Caco-2 (cell line): ENCODE data around the gene DCAF17. TPM values are rescaled to one million over a fixed set of nuclear protein-coding genes. Genes with fewer than 3 reads are reported as not detected.
A peak's percentile ranks its signal among the peaks of the same experiment; 100 is the strongest.

Source experiments
- BruUV-seq: library from RNA; stranded (reverse); fragments of 400-500 nt; replicated peaks from 2 replicates; lab custom pipeline; 2021; lab: Mats Ljungman, UMichigan
- CTCF ChIA-PET: fragments of 300-600 bp; sonication (Branson Sonifier 250); formaldehyde crosslinking; loops from one replicate; lab custom pipeline; 2022; ENCODE audit warnings: antibody characterized with exemption; lab: Charles Lee
- POLR2A ChIA-PET: fragments of 300-600 bp; sonication (Branson Sonifier 250); formaldehyde crosslinking; loops from one replicate; lab custom pipeline; 2022; ENCODE audit warnings: antibody characterized with exemption; lab: Charles Lee
- DNase-seq, 2 experiments: peaks; one replicate each; pipeline versions ENCODE4 v3.0.0 to v3.0.0-alpha.2; 2020 to 2022
- H3K27me3 ChIP-seq: replicated peaks from 2 replicates; pipeline ENCODE4 v1.6.0; 2011; ENCODE audit warnings: low read length; ENCODE audit not compliant: control insufficient read depth, insufficient read depth
- H3K36me3 ChIP-seq: 2 replicates; pipeline ENCODE4 v1.5.1; 2011; ENCODE audit warnings: low read length; ENCODE audit not compliant: control insufficient read depth, insufficient read depth
- H3K4me1 ChIP-seq: fragments of 250-450 bp; sonication (Bioruptor Pico); 2 replicates; pipeline ENCODE4 v1.5.1; 2020; ENCODE audit warnings: mild to moderate bottlenecking
- H3K4me3 ChIP-seq: 2 replicates; pipeline ENCODE4 v1.5.1; 2011; ENCODE audit warnings: low read depth, mild to moderate bottlenecking, control low read depth, low read length
- H3K9me3 ChIP-seq: fragments of 250-450 bp; sonication (Bioruptor Pico); 2 replicates; pipeline ENCODE4 v1.5.1; 2020; ENCODE audit warnings: mild to moderate bottlenecking, moderate library complexity
- H3K27ac Mint-ChIP-seq: one replicate; pipeline ENCODE4 v1.8.0; 2022; ENCODE audit warnings: mixed read lengths; ENCODE audit not compliant: unreplicated experiment
- H3K27me3 Mint-ChIP-seq: one replicate; pipeline ENCODE4 v1.8.0; 2022; ENCODE audit warnings: mixed read lengths; ENCODE audit not compliant: insufficient read depth, unreplicated experiment
- H3K36me3 Mint-ChIP-seq: one replicate; pipeline ENCODE4 v1.8.0; 2022; ENCODE audit warnings: mild to moderate bottlenecking, mixed read lengths; ENCODE audit not compliant: insufficient read depth, unreplicated experiment
- H3K4me1 Mint-ChIP-seq: one replicate; pipeline ENCODE4 v1.8.0; 2022; ENCODE audit warnings: low read depth, mixed read lengths; ENCODE audit not compliant: unreplicated experiment
- H3K4me3 Mint-ChIP-seq: one replicate; pipeline ENCODE4 v1.8.0; 2022; ENCODE audit warnings: mild to moderate bottlenecking, moderate library complexity, mixed read lengths; ENCODE audit not compliant: unreplicated experiment
- H3K9me3 Mint-ChIP-seq: one replicate; pipeline ENCODE4 v1.8.0; 2022; ENCODE audit warnings: mixed read lengths; ENCODE audit not compliant: unreplicated experiment
- CTCF ChIP-seq, 2 experiments: fragments of 200-600 bp in 1 of 2; IDR thresholded peaks; 1 replicate in 1 of 2; 2 replicates in 1 of 2; pipeline versions ENCODE4 v1.5.1 to v1.8.0; 2011 to 2022; ENCODE audit warnings: antibody characterized with exemption in 1 of 2, control low read depth in 1 of 2, inconsistent platforms in 1 of 2, low read depth in 1 of 2, low read length in 1 of 2, mild to moderate bottlenecking in 1 of 2, moderate library complexity in 1 of 2; ENCODE audit not compliant: insufficient read depth in 1 of 2, severe bottlenecking in 1 of 2, unreplicated experiment in 1 of 2
- intact Hi-C: fragments of 100-400 bp; cut with micrococcal nuclease; formaldehyde crosslinking; loops from one replicate; pipeline ENCODE4 v1.10.0; 2022; ENCODE audit not compliant: unreplicated experiment
- total RNA-seq: library from RNA; stranded (reverse); gene quantifications from 2 replicates; pipeline ENCODE4 v1.2.3, GENCODE V29; 2022

Gene DCAF17
- total RNA-seq, 1 experiment from 2014 or later, result 22.7 TPM

- no peaks in the 10 kb centered on the region for H3K36me3 ChIP-seq
- DNase-seq, result no peak
- TF ChIP-seq CTCF (IDR thresholded peaks at IDR 0.05; ENCODE audit: insufficient read depth in 1 of 2, low read depth in 1 of 2, low read length in 1 of 2, severe bottlenecking in 1 of 2, unreplicated experiment in 1 of 2), result no peak
- POLR2A ChIA-PET, result interaction anchor here (0.7 kb wide), 1 partner anchor 592 kb away, joined by 3 read pairs; the partner anchor contains the start of gene GORASP2
- Mint-ChIP-seq H3K27me3 (peaks cover 8% of the 10 kb centered on the region), H3K4me3 (peak overlapping the region; percentile 82), H3K27ac (no peak overlapping the region), H3K36me3 (no peaks in the 10 kb centered on the region), H3K4me1 (no peaks in the 10 kb centered on the region), H3K9me3 (no peaks in the 10 kb centered on the region)
- H3K9me3 ChIP-seq, result no peaks in the 10 kb centered on the region
- TSS peak; percentile 78 for BruUV-seq
- H3K4me1 ChIP-seq, result peaks cover 11% of the 10 kb centered on the region; the same call in 1 of the 2 replicates
- no peaks in the 10 kb centered on the region for H3K27me3 ChIP-seq
- intact Hi-C loops, result loop anchor here (5.0 kb wide), 1 partner anchor 89 kb away; the partner anchor contains the start of genes DCAF17 and METTL8
- peak overlapping the region; percentile 50 for H3K4me3 ChIP-seq
- CTCF ChIA-PET, result no interaction called here
Measured at GRCh38 chr2:171521361-171522051, 87.5 kb downstream of the DCAF17 start.

GRCh38 chr2:171522052-171522787 is 88.2 kb downstream of the DCAF17 start, which contains the start of gene CYBRD1:
Gene CYBRD1 (plus strand): TSS chr2:171522474. CDS start chr2:171522546, 72 bp downstream.
- TF ChIP-seq CTCF (IDR thresholded peaks at IDR 0.05; ENCODE audit: insufficient read depth in 1 of 2, low read depth in 1 of 2, low read length in 1 of 2, severe bottlenecking in 1 of 2, unreplicated experiment in 1 of 2), result no peak
- no peaks in the 10 kb centered on the region for H3K9me3 Mint-ChIP-seq
- H3K36me3 ChIP-seq, result no peaks in the 10 kb centered on the region
- H3K4me1 Mint-ChIP-seq, result no peaks in the 10 kb centered on the region
- BruUV-seq, result no TSS peak
- ChIA-PET POLR2A (interaction anchor here (0.7 kb wide), 1 partner anchor 593 kb away, joined by 3 read pairs; the partner anchor contains the start of gene GORASP2), CTCF (no interaction called here)
- peak within 1 kb of the TSS; percentile 50 for H3K4me3 ChIP-seq
- H3K9me3 ChIP-seq, result no peaks in the 10 kb centered on the region
- H3K4me1 ChIP-seq, result peaks cover 11% of the 10 kb centered on the region; the same call in 1 of the 2 replicates
- DNase-seq, result peak; percentile 50 to 59
- peak within 1 kb of the TSS; percentile 82 for H3K4me3 Mint-ChIP-seq
- intact Hi-C loops, result loop anchor here (5.0 kb wide), 1 partner anchor 90 kb away; the partner anchor contains the start of genes DCAF17 and METTL8
- no peaks in the 10 kb centered on the region for H3K36me3 Mint-ChIP-seq
- no peak within 1 kb of the TSS for H3K27ac Mint-ChIP-seq
- no peaks in the 10 kb centered on the region for H3K27me3 ChIP-seq
- H3K27me3 Mint-ChIP-seq, result peaks cover 8% of the 10 kb centered on the region

GRCh38 chr2:171522788-171523087 is 88.7 kb downstream of the DCAF17 start:
- TSS peak; percentile 20 for BruUV-seq
- H3K4me1 Mint-ChIP-seq, result no peaks in the 10 kb centered on the region
- ChIA-PET POLR2A (no interaction called here), CTCF (no interaction called here)
- H3K4me3 ChIP-seq, result peak overlapping the region; percentile 50
- no peaks in the 10 kb centered on the region for H3K9me3 Mint-ChIP-seq
- H3K27me3 Mint-ChIP-seq, result peaks cover 10% of the 10 kb centered on the region
- H3K36me3 ChIP-seq, result no peaks in the 10 kb centered on the region
- no peak for TF ChIP-seq CTCF (IDR thresholded peaks at IDR 0.05; ENCODE audit: insufficient read depth in 1 of 2, low read depth in 1 of 2, low read length in 1 of 2, severe bottlenecking in 1 of 2, unreplicated experiment in 1 of 2)
- no peaks in the 10 kb centered on the region for H3K36me3 Mint-ChIP-seq
- intact Hi-C loops, result loop anchor here (5.0 kb wide), 1 partner anchor 90 kb away; the partner anchor contains the start of genes DCAF17 and METTL8
- peaks cover 11% of the 10 kb centered on the region; the same call in 1 of the 2 replicates for H3K4me1 ChIP-seq
- no peak overlapping the region for H3K27ac Mint-ChIP-seq
- peak overlapping the region; percentile 82 for H3K4me3 Mint-ChIP-seq
- H3K27me3 ChIP-seq, result no peaks in the 10 kb centered on the region
- peak in 1 of 2 experiments; percentile 41 for DNase-seq
- H3K9me3 ChIP-seq, result no peaks in the 10 kb centered on the region
